IPS-18a (cell line): ENCODE results near the gene PDE6A.

Experiments
- H3K27ac ChIP-seq: one replicate; pipeline ENCODE4 v1.5.1; 2013; ENCODE audit warnings: low read length
- H3K27me3 ChIP-seq: one replicate; pipeline ENCODE4 v1.6.1; 2013; ENCODE audit warnings: mild to moderate bottlenecking, low read length; ENCODE audit not compliant: control insufficient read depth, insufficient read depth
- H3K36me3 ChIP-seq: one replicate; pipeline ENCODE4 v1.6.1; 2013; ENCODE audit warnings: low read depth, low read length; ENCODE audit not compliant: control insufficient read depth
- H3K4me1 ChIP-seq: one replicate; pipeline ENCODE4 v1.6.1; 2013; ENCODE audit warnings: low read depth, low read length; ENCODE audit not compliant: control insufficient read depth
- H3K4me3 ChIP-seq: one replicate; pipeline ENCODE4 v1.5.1; 2013; ENCODE audit warnings: low read length
- H3K9ac ChIP-seq: one replicate; pipeline ENCODE4 v1.6.1; 2013; ENCODE audit warnings: mild to moderate bottlenecking, low read length, moderate library complexity
- H3K9me3 ChIP-seq: one replicate; pipeline ENCODE4 v1.6.1; 2013; ENCODE audit warnings: low read depth, low read length; ENCODE audit not compliant: control insufficient read depth

Gene PDE6A

GRCh38 chr5:149962601-149963300, 18.2 kb upstream of the PDE6A start:
- Histone ChIP-seq H3K4me3 (no peak overlapping the region), H3K9me3 (no peaks in the 10 kb centered on the region), H3K27ac (no peak overlapping the region), H3K36me3 (no peaks in the 10 kb centered on the region), H3K4me1 (peaks cover 7% of the 10 kb centered on the region), H3K9ac (no peak overlapping the region), H3K27me3 (peaks cover 12% of the 10 kb centered on the region)

DNA sequence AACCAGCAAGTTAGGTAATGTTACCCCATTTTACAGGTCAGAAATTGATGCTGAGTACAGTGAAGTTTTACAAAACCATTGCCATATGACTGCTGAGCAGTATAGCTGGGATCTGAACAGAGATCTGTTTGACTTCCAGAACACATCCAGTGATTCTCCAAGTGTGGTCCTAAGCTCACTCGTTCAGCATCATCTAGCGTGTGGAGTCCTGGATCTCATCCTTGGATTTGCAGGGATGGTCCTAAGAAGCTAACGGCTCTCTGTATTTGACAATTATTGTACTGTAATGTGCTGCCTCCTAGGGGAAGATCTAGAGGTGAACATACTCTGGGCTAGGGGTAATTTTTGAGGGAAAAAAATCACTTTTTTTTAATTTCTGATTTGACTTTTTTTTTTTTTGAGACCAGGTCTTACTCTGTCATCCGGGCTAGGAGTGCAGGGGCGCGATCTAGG, 17.4 kb upstream of the PDE6A start:
- Histone ChIP-seq H3K36me3 (no peaks in the 10 kb centered on the region), H3K27ac (no peak overlapping the region), H3K4me1 (peaks cover 7% of the 10 kb centered on the region), H3K4me3 (peak overlapping the region; percentile 80), H3K9me3 (no peaks in the 10 kb centered on the region), H3K27me3 (peaks cover 12% of the 10 kb centered on the region), H3K9ac (no peak overlapping the region)

GRCh38 chr5:149961186-149961685, 16.6 kb upstream of the PDE6A start:
- Histone ChIP-seq H3K9me3 (no peaks in the 10 kb centered on the region), H3K9ac (peak overlapping the region; percentile 28), H3K4me1 (peaks cover 7% of the 10 kb centered on the region), H3K27ac (no peak overlapping the region), H3K27me3 (peaks cover 12% of the 10 kb centered on the region), H3K4me3 (peak overlapping the region; percentile 80), H3K36me3 (no peaks in the 10 kb centered on the region)

DNA sequence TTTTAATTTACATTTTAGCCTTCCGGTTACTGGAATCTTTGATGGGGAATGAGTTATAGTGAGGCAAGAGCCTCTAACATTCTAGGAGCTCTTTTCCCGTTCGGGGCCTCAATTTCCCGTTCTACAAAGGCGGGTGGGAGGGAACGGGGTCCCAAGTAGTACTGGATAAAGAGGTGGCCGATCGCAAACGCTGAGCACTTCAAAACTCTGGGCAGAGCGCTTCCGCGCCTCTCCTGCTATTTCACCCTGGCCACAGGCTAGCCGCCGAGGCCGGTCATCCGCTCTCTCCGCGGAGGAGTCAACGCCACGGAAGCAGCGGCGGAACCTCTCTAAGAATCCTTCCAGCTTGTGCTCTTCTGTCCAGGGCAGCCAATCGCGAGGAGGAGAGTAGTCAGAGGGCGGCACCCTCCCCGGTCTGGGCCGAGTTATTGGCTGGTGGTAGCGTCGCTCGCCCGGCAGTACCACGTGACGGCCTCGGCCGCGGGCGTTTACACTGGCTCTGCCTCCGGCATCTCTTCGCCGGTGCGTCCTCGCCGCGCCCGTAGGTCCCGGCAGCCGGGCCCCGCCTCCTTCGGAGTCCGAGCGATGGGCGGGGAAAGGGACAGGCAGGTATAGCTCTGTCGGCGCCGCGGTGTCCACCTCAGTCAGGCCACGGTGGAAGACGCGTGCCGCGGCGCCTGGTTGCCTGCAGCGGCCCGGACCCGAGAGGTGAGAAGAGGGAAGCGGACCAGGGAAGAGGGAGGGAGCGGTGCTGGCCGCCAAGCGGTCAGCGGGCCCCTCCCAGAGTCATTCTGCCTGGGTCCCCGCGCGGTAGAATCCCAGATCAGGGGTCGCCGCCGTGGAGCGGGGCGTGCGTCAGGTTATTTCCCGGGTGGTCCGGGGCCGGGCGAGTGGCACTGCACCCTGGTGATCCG, 15.9 kb upstream of the PDE6A start, which contains the start of gene SLC26A2:
SLC26A2 (plus strand) TSS at position 487 of the 914 bp plus-strand sequence. CDS start 16,895 bp downstream, outside the sequence.
- Histone ChIP-seq H3K4me1 (peaks cover 7% of the 10 kb centered on the region), H3K27ac (no peak within 1 kb of the TSS), H3K27me3 (peaks cover 12% of the 10 kb centered on the region), H3K9ac (peak within 1 kb of the TSS; percentile 82), H3K4me3 (peak within 1 kb of the TSS; percentile 80), H3K36me3 (no peaks in the 10 kb centered on the region), H3K9me3 (no peaks in the 10 kb centered on the region)

- H3K4me1 ChIP-seq = peaks cover 7% of the 10 kb centered on the region
- no peak overlapping the region for H3K27ac ChIP-seq
- peak overlapping the region; percentile 82 for H3K9ac ChIP-seq
- H3K9me3 ChIP-seq = no peaks in the 10 kb centered on the region
- H3K4me3 ChIP-seq = peak overlapping the region; percentile 80
- H3K36me3 ChIP-seq = no peaks in the 10 kb centered on the region
- H3K27me3 ChIP-seq = peaks cover 12% of the 10 kb centered on the region
Observed at GRCh38 chr5:149959406-149960236, 15.0 kb upstream of the PDE6A start.

DNA sequence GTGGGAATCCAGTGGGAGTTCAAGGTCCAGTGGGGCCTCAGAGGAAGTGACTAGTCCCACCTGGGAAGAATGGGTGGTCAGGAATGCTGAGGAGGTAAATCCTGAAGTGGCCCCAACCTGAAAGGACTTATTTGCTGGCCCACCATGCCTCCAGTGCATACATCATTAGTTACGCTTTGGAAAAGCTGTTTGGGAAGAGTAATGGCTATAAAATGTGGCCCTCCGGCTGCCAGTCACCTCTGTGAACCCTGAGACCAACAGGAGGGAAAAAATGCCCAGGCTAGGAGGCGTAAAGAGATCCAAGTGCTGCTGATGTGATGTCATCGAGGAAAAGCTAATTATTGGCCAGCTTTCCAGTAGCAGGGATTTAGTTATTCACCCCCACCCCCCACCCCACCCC, 13.3 kb upstream of the PDE6A start:
- peaks cover 12% of the 10 kb centered on the region for H3K27me3 ChIP-seq
- H3K9me3 ChIP-seq = no peaks in the 10 kb centered on the region
- no peak overlapping the region for H3K4me3 ChIP-seq
- H3K4me1 ChIP-seq = peaks cover 7% of the 10 kb centered on the region
- no peaks in the 10 kb centered on the region for H3K36me3 ChIP-seq
- no peak overlapping the region for H3K9ac ChIP-seq
- no peak overlapping the region for H3K27ac ChIP-seq

- H3K4me1 ChIP-seq = peaks cover 7% of the 10 kb centered on the region
- H3K27me3 ChIP-seq = peaks cover 7% of the 10 kb centered on the region
- H3K27ac ChIP-seq = no peak overlapping the region
- H3K9ac ChIP-seq = no peak overlapping the region
- H3K36me3 ChIP-seq = no peaks in the 10 kb centered on the region
- H3K4me3 ChIP-seq = no peak overlapping the region
- H3K9me3 ChIP-seq = no peaks in the 10 kb centered on the region
Observed at GRCh38 chr5:149956685-149957084, 12.1 kb upstream of the PDE6A start.

- Histone ChIP-seq H3K36me3 (no peaks in the 10 kb centered on the region), H3K9me3 (no peaks in the 10 kb centered on the region), H3K4me1 (peaks cover 5% of the 10 kb centered on the region), H3K27ac (no peak overlapping the region), H3K9ac (no peak overlapping the region), H3K27me3 (no peaks in the 10 kb centered on the region), H3K4me3 (no peak overlapping the region)
Observed at GRCh38 chr5:149954798-149955197, 10.2 kb upstream of the PDE6A start.

- Histone ChIP-seq H3K9ac (no peak overlapping the region), H3K36me3 (no peaks in the 10 kb centered on the region)
Observed at GRCh38 chr5:149953436-149954121, 9.0 kb upstream of the PDE6A start.

DNA sequence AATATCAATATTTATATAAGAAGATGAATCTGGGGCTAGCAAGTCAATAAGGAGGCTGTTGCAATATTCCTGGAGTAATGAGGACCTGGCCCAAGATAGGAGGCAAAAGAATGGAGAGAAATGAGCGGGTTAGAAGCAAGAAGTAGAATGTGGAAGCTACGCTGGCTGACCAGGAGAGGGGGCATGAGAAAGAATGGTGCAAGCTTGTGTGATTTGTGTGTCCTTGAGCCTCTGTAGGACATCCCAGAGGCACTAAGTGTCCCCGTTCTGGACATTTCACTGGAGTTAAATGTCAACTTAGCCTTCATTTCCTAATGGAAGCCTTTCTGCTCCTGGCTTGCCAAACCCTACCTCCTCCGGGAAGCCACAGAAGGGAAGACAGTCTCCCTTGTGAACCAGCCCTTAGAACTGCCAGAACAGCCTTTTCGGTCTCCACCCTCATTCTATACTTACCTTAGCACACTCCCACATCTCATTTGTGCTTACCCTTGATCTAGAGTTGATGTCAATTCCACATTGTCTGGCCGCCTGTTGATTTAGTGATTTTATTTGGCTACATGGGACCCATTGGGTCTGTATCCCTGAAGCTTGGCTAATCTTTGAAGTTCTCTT, 6.7 kb upstream of the PDE6A start:
- H3K27me3 ChIP-seq = no peaks in the 10 kb centered on the region
- no peaks in the 10 kb centered on the region for H3K4me1 ChIP-seq
- no peaks in the 10 kb centered on the region for H3K36me3 ChIP-seq
- H3K9ac ChIP-seq = no peak overlapping the region
- H3K4me3 ChIP-seq = no peak overlapping the region
- no peaks in the 10 kb centered on the region for H3K9me3 ChIP-seq
- no peak overlapping the region for H3K27ac ChIP-seq

More at GRCh38 chr5:149953436-149954121, 9.0 kb upstream of the PDE6A start:
- no peak overlapping the region for H3K4me3 ChIP-seq
- H3K4me1 ChIP-seq = no peaks in the 10 kb centered on the region
- H3K9me3 ChIP-seq = no peaks in the 10 kb centered on the region
- H3K27me3 ChIP-seq = no peaks in the 10 kb centered on the region
- H3K27ac ChIP-seq = no peak overlapping the region
